DMS53 treated with DMSO at 0.1 percent for 48 hours (cell line): ENCODE measurements around the gene DHRS7B.

Experiments used
- DNase-seq: peaks from one replicate; lab custom pipeline; 2025; ENCODE audit not compliant: unreplicated experiment; lab: John Stamatoyannopoulos, UW

The DHRS7B gene

GRCh38 chr17:21176773-21177395 is 50.1 kb downstream of the DHRS7B start:
- DNase-seq = no peak

GRCh38 chr17:21177401-21177800 is 50.6 kb downstream of the DHRS7B start:
- no peak for DNase-seq

GRCh38 chr17:21177854-21178600 is 51.3 kb downstream of the DHRS7B start:
- DNase-seq = no peak

- no peak for DNase-seq
These were observed 56.7 kb downstream of the DHRS7B start for GRCh38 chr17:21183468-21183867.

GRCh38 chr17:21184570-21184969 is 57.8 kb downstream of the DHRS7B start:
- no peak for DNase-seq

DNA sequence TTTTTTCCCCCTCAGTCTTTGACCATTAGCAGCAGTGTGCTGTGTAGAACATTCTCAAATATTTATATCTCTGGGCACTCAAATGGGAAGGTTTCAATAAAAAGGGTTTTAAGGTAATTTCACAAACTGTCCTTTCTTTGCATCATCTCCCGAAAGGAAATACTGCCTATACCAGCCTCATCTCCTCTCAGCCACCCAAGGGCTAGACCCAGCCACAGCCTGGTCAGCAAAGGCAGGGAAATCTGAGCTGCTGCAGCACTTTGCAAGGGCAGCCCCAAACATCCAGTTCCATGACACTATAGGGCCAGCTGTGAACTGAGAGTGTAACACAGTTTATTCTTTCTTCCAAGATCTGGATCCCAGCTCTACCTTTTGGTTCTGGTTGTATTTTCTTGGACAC is 58.3 kb downstream of the DHRS7B start:
- no peak for DNase-seq

- no peak for DNase-seq
These were observed 59.8 kb downstream of the DHRS7B start for GRCh38 chr17:21186399-21187187.

GRCh38 chr17:21189361-21189760 is 62.6 kb downstream of the DHRS7B start:
- DNase-seq = no peak

DNA sequence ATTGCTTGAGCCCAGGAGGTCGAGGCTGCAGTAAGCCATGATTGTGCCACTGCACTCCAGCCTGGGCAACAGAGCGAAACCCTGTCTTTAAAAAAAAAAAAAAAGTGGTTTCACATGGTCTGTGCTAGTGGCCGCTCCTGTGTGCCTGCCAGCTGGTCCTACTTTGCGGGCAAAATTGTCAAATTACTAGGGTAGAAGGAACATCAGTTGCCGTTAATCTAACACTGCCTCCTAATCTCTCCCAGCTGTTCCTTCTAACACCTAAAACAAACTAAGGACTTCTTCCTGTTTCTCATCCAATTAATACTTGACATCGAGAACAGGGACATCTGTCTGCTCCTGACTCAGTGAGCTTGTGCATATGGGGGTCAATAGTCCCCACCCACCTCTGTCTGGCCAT is 63.3 kb downstream of the DHRS7B start:
- DNase-seq = no peak

DNA sequence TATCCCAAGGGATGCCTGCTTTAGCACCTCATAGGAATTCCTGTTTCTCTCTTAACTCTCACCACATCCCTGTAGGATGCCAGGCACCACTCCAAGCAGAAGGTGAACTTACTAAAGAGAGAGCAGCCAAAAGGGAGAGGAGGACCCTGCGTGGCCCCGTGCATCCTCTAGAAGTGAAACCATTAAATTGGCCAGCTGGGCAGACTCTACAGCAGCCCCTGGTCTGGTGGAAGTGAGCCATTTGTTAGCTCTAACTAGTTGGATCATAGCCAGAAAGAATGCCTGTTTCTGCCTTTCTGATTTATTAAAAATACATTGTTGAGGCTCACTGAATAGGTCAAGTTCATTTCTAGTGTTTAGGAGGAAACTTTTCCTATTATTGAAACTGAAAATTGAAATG is 64.9 kb downstream of the DHRS7B start:
- DNase-seq = no peak

DNA sequence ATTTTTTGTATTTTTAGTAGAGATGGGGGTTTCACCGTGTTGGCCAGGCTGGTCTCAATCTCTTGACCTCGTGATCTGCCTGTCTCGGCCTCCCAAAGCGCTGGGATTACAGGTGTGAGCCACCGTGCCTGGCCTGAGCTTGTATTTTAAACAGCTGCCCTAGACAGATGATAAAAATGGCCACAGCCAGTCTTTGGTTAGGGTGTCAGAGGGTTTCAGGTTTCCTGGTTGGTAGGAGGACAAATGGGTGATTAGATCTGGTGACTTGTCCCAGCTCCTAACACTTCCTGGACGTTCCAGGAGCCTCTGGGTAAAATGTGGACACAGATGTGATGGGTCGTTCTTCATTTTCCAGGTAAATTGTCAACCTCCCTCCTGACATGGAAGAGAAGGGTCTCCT is 65.7 kb downstream of the DHRS7B start:
- peak; percentile 50 for DNase-seq

DNA sequence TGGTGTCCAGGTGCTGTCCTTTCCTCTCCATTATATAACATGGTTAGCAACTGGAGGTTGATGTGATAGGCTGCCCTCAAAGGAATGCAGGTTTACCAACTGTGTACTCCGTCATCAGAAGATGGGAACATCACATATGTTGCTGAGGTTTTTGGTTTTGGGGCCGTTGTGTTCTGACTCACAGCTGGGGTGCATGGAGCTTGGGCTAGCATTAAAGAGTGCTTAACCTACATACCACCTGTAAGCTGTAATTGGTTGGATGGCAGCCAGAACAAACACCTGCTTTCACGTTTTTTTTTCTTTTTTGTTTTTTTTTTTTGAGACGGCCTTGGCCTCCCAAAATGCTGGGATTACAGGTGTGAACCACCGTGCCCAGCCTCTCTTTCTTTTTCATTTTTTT is 66.3 kb downstream of the DHRS7B start:
- DNase-seq = no peak

GRCh38 chr17:21194226-21194625 is 67.5 kb downstream of the DHRS7B start:
- no peak for DNase-seq

DNA sequence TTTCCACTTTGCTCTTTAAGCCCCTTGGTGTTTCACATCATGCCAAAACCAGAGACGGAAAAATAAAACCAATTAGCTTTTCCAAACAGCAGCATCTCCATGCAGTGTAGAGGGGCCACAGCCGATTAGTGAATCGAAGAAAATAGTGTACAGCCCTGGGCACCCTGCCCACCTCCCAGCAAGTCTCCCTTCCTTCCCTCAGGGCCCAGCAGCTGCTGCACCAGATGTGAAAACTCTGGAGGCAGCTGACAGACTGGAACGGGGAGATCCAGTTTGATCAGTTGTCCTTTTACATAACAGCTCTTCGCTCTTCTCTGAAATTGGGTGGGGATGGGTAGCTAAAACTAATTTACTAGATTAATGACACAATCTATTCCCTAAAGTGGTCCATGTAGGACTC is 67.9 kb downstream of the DHRS7B start:
- DNase-seq = no peak

GRCh38 chr17:21196126-21196525 is 69.4 kb downstream of the DHRS7B start:
- DNase-seq = no peak

GRCh38 chr17:21198411-21198810 is 71.6 kb downstream of the DHRS7B start:
- no peak for DNase-seq

DNA sequence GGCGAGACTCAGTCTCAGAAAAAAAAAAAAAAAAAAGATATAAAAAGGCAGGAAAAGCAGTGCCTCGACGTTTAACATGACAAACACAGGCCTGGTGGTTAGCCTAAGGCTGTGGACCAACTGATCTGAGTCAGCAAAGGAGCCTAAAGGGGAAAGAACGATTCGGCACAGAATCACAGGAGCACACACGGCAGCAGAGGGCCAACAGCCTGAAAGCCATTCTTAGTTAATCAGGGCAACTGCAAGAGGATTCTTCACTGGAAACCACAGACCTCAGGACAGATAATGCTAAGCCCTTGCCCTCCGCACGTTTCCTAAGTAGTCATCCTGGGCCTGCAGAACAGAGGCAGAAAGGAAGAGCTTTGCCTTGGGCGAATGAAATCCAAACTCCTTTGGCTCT is 72.5 kb downstream of the DHRS7B start:
- DNase-seq = no peak

- no peak for DNase-seq
These were observed 73.1 kb downstream of the DHRS7B start for GRCh38 chr17:21199856-21200255.

DNA sequence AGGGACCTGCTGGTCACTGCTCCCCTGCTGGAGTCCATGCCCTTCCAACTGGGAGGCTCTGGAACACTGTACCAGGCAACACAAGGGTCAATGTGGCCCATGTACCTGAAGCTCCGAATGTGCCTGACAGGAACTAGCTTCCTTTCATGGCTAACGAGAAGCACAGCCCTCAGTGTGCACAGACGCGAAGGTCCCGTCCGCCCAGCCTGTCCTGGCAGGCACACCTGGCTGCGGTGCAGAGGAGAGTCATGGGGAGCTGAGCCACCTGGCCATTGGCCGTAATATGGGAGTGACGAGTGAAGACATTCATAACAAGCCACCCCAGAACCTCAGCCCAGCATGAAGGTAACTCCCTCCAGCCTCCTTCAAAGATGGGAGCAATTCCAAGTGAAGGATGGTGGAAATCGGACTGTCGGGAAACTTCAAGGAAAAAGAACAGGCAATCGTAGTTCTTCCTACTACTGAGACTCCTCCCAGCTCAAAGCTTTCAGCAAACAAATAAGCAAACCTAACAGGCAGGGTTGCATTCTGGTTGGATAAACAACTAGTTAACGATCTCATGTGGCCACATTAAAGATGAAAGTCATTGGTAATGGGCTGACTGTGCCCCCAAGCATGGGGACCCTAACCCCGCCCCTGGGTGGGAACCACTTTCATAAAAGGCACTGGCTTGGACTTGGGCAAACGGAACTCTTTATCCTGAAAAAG is 74.0 kb downstream of the DHRS7B start:
- DNase-seq = no peak

DNA sequence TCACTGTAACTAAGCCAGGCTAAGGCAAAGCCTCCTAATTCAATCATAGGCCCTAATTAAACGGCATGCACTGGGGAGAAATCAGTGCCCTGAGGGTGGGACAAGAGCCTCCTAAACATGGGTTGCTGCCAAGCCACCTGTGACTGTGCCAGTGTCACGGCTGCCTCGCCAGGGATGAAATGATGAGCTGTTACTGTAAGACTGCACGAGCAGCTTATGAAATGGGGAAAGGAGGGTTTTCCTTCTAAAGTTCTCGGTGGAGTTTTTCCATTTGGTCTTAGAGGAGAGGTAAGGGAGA is 74.5 kb downstream of the DHRS7B start:
- no peak for DNase-seq

- no peak for DNase-seq
These were observed 75.1 kb downstream of the DHRS7B start for GRCh38 chr17:21201874-21202273.

DNA sequence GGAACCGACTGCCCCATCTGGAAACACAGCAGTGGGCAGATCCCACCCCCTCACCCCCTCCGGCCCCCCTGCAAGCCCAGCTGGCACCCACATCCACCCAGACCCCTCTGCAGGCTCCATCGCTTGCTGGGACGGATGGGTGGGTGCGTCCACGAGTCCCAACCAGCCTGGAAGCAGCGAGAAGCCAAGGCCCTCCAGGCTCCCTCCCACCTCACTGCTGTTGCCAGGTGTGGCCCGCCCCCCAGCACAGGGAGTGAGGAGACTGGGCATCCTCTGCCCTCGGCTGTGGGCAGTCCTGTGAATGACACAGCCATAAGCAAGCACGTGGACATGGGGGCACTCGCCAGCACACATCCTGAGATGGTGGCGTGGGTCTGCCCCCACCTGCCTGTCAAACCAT is 75.7 kb downstream of the DHRS7B start:
- DNase-seq = no peak
